ENCODE results near the gene CCDC54.

DNA sequence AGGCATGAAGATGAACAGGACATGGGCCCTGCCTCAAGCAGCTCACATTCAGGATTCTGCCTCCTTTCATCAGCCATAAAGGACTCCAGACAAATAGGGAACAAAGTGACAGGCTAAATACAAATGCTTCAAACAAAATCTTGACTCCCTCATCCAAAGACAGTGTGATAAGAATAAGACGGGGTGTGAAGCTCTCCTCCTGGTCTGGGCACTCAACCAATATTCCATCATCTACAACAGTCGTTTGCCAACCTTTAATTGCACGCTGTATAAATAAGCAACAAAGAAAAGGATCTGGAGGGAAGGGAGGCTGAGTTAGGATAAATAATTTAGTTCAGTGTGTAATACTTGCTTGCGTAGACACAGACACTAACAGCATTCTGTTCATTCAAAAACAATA is 5.4 kb downstream of the CCDC54 start:
- TF ChIP-seq CTCF (conservative IDR thresholded peaks at IDR 0.05 in 1 of 2, IDR thresholded peaks at IDR 0.05 in 1 of 2; ENCODE audit: extremely low read depth in 1 of 2, insufficient read depth in 1 of 2, low read depth in 1 of 2, low read length in 2 of 2) (no peak), EZH2 (IDR thresholded peaks at IDR 0.05; ENCODE audit: borderline replicate concordance, low read length) (no peak)
